HG03469 (cell line): ENCODE results near the gene MRGPRE.

Source experiments
- ATAC-seq: cut with Tn5 transposase; IDR thresholded peaks from one replicate; pipeline ENCODE4 v1.9.1; 2021; ENCODE audit warnings: mild to moderate bottlenecking, moderate library complexity, moderate number of reproducible peaks; ENCODE audit not compliant: unreplicated experiment

Gene MRGPRE

GRCh38 chr11:3216027-3216525, 16.1 kb downstream of the MRGPRE start:
- no peak for ATAC-seq

GRCh38 chr11:3215346-3216026, 16.7 kb downstream of the MRGPRE start:
- no peak for ATAC-seq

GRCh38 chr11:3214420-3214699, 17.9 kb downstream of the MRGPRE start:
- no peak for ATAC-seq

GRCh38 chr11:3213659-3214419, 18.4 kb downstream of the MRGPRE start:
- no peak for ATAC-seq

- ATAC-seq: no peak
These were observed 23.9 kb downstream of the MRGPRE start for GRCh38 chr11:3208272-3208671.

- no peak for ATAC-seq
These were observed 24.6 kb downstream of the MRGPRE start for GRCh38 chr11:3207526-3208189.

- ATAC-seq: no peak
These were observed 25.4 kb downstream of the MRGPRE start for GRCh38 chr11:3206922-3207204.

GRCh38 chr11:3206156-3206921, 25.9 kb downstream of the MRGPRE start:
- no peak for ATAC-seq

GRCh38 chr11:3205261-3206155, 26.7 kb downstream of the MRGPRE start:
- ATAC-seq: no peak

GRCh38 chr11:3204141-3205015, 27.8 kb downstream of the MRGPRE start:
- no peak for ATAC-seq

- ATAC-seq: no peak
These were observed 28.8 kb downstream of the MRGPRE start for GRCh38 chr11:3203221-3204043.

- no peak for ATAC-seq
These were observed 29.5 kb downstream of the MRGPRE start for GRCh38 chr11:3202759-3203158.

GRCh38 chr11:3202305-3202704, 29.9 kb downstream of the MRGPRE start:
- no peak for ATAC-seq

GRCh38 chr11:3201677-3202181, 30.5 kb downstream of the MRGPRE start:
- no peak for ATAC-seq

- no peak for ATAC-seq
These were observed 31.1 kb downstream of the MRGPRE start for GRCh38 chr11:3201112-3201581.

- ATAC-seq: no peak
These were observed 31.7 kb downstream of the MRGPRE start for GRCh38 chr11:3200388-3201111.

- ATAC-seq: no peak
These were observed 32.5 kb downstream of the MRGPRE start for GRCh38 chr11:3199537-3200295.
